Activated CD4-positive, alpha-beta T cell treated with anti-CD3 and anti-CD28 coated beads, Interleukin-2, amount 50 U/mL, for 24 hours (primary cell): ENCODE measurements around the gene PDLIM7.
"Not testable (repeated sequence)": the region's sequence is repeated elsewhere in the genome, so short reads cannot be mapped to it uniquely, and the experiment has no call there.

ENCODE experiments used
- DNase-seq, 2 donors: peaks; one replicate each; pipeline ENCODE4 v3.0.0-alpha.2; 2020; ENCODE audit warnings: low read depth in 1 of 2, low spot score in 1 of 2

The PDLIM7 gene, protein sequence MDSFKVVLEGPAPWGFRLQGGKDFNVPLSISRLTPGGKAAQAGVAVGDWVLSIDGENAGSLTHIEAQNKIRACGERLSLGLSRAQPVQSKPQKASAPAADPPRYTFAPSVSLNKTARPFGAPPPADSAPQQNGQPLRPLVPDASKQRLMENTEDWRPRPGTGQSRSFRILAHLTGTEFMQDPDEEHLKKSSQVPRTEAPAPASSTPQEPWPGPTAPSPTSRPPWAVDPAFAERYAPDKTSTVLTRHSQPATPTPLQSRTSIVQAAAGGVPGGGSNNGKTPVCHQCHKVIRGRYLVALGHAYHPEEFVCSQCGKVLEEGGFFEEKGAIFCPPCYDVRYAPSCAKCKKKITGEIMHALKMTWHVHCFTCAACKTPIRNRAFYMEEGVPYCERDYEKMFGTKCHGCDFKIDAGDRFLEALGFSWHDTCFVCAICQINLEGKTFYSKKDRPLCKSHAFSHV

DNA sequence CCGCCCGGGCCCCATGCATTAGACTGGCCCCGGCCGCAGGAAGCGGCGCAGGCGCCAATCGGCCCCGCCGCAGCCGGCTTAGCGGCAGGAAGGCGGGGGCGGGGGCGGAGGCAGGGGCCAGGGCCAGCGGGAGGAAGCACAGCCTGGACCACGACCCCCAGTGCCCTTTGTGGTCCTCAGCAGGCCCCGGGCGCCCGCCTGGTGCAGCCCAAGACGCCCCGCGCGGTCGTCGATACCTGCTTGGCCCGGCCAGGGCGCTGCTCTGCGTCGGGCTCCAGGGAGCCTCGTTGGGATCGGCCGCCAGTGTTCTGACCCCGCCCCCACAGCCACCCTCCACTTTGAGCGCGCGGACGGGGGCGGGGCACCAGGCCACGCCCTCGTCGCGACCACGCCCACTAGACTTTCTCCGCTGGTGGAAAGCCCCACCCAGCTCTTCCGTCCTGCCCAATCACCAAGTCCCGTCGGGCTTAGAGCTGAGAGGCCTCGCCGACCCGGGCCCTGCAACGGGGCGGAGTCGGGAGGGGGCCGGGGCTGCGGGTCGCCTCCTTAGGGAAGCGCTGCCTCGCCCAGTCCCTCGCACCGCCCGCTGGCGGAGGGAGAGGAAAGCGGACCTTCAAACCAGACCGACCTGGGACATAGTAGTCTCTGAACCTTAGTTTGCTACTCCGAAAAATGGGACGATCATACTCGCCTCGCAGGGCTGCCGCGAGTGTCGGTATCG is at the start of gene PDLIM7:
Gene PDLIM7 (minus strand): TSS at position 313 of the 721 bp plus-strand sequence. CDS start 1,092 bp downstream, outside the sequence.
- DNase-seq: peak; percentile 88 to 90

DNA sequence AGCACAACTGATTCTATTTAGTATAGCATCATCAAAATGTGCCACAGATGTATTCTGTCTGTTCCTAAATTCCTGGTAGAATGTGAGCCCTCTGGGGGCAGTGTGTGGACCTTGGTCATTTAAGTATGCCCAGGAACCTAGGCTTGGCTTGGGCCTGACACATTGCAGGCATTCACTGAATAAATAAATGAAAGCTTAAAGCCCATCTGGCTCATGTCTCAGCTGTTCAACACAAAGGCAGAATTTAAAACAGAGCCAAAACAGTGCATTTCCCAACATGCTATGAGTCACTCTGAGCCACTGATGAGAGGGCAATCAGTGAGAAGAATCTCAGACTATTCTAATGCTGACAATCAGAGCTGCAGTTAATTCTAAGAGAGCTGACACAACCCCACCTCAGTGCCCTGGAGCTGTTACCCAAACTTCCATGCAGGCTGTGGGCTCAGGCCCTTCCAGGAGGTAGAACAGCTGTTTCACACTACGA is 48.9 kb upstream of the PDLIM7 start:
- DNase-seq: no peak

DNA sequence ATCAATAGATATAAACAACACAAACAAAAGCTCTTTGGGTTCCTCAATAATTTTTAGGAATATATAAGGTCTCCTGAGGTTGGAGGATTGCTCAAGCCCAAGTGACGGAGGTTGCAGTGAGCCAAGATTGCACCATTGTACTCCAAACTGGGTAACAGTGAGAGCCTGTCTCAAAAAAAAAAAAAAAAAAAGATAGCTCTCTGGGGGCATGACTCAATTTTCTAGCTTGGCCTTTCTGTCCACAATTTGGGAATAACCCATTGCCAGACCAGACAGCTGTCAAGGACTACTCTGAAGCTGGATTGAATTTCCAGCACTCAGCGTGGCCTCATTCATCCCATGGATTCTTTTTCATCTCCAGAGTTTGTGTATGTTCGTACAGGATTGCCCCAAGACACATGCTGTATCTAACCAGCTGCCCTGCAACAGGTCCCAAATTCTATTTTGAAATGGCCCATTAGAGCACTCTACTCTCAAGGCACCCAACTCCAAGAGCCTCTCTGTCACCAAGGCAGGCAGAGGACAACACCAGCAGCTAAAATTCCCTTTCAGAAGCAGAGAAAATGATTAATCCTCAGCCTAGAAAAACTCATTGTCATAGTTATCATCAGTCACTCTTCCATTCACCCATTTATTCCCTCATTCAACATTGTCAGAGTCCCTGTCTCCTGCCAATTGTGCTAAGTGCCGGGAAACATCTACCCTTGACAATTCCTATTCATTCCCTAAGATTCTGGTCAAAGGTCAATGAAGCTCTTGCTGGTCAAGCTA is 48.3 kb upstream of the PDLIM7 start:
- DNase-seq: no peak

DNA sequence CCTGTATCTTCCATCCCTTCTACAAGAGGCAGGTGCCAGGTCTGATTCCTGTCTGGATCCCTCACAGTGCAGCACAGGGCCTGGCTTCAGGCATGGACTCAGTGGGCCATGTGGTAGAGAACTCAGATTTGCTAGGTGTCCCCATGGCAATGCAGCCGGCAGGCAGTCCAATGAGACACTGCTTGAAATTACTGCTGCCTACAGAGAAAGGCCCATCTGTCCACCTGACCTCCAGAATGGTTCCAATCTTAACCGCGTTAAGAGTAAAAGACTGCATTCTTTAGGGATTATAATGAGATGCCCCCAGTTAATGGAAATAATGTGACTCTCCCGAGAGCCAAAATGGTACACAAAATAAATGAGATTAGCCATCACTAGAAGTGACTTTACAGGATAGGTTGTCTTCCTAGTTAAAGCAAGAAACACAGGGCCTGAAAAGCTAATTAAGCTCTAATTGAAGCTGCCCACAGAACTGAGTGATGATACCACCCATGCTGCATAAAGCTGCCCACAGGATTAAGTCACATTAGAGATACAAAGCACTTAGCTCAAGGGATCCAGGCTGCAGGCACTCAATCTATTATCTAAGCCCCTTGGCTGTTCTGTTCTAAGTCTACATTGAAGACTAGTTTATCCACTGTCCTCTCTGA is 45.5 kb upstream of the PDLIM7 start:
- no peak for DNase-seq

DNA sequence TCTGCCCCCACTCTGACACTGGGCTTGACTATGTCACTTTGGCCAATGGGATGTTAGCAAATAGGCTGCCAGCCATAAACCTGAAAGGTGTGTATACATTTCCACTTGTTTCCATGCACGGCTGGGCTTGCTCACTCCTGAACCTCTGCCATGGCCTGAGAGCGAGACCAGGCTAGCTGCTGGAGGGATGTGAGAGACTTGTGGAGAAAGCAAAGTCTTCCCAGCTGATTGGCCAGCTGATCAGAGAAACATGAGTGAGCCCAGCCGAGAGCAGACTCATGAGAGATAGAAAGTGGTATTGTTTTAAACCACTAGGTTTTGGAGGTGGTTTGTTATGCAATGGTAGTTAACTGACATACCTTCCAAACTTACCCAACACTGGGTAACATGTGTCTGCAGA is 43.0 kb upstream of the PDLIM7 start:
- DNase-seq: no peak

DNA sequence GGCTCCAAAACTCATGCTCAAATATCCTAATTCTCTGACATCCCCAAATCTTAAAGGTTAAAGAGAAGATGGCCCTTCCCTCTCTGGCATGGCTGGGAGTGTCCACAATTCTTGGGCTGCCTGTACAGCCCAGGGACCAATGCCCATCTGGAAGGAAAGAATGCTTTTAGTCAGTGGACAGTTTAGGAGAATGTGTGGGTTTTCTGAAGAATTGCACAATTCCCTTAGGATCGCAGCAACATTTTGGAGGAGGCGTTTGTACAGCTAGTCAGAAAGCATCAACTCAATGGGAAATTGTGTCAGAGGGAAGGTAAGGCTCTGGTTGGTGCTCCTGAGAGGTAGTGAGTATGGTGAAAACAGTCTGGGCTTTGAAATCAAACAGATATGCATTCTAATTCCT is 42.0 kb upstream of the PDLIM7 start:
- no peak for DNase-seq

DNA sequence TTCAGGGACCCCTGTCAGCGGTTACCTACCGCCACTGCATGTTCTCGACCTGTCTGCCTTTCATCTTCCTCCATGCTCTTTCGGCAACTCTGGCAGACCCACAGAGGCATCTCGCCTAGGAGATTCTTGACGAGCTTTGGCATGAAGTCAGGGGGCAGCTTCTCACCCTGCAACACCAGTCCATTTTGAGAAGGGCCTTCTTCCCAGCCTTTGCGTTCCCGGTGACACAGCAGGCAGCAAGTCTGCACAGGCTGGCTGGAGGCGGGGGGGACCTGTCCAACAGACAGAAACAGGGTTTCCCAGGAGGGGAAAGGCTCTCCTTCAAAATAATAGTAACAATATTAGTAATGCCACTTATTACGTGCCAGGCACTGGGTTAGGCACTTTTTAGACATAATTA is 41.5 kb upstream of the PDLIM7 start:
- DNase-seq: no peak

DNA sequence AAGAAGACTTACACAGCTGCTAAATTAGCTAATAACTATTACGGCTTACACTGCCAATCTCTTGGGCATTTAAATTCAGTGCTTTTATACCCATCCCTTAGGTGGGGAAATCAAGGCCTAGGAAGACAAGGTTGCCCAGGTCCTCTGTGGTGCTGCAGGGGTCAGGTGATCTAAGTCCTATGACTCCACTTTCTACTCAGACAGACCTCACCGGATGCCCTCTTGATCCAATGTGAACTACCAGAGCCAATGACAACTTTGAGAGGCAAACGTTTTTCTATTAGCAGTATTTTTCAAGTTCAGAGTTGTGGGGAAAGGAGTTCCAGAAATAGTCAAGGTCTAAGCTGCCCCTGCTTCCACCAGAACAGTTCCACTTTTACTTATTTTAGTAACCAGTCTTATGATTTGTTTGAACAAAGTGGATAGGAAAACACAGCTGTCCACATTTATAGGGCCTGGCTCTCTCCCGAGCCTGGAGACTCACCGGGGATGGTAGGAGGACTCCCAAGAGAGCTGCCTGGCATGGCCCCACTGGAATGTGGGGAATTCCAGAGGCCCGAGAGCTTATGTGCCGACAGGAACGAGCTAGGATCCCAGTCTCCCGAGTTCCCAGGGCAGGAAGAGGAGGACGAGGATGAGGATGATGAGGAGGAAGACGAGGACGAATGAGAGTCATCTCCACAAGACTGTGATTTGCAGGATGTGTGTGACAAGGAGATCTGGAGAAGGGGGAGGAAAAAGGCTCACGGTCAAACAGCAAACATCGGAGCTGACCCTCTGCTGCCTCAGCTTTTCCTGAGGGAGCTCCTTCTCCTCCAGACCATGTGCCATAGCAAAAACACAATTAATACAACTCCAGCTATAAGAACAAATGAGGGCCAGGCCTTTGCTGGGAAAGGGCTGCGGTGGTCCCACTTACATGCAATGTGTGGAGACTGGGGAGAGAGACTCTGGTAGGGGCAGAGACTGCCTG is 40.3 kb upstream of the PDLIM7 start:
- no peak for DNase-seq

DNA sequence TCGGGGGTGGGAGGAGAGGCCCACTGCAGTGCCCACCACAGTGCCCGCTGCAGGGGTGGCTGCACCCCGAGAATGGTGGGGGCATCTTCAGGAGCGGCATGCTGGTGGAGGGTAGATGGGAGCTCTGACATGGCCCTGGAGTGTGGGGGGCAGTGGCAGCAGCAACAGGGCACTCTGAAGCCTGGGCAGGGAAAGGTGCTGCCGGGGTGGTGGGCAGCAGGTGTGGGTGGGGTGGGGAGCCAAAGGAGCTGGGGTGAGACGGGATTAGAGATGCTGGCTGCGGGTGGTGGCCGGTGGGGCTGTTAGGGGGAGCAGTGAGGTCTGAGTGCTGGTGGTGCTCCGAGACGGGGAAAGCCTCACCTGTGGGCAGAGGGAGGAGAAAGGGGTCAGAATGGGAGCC is 39.0 kb upstream of the PDLIM7 start:
- no peak for DNase-seq

DNA sequence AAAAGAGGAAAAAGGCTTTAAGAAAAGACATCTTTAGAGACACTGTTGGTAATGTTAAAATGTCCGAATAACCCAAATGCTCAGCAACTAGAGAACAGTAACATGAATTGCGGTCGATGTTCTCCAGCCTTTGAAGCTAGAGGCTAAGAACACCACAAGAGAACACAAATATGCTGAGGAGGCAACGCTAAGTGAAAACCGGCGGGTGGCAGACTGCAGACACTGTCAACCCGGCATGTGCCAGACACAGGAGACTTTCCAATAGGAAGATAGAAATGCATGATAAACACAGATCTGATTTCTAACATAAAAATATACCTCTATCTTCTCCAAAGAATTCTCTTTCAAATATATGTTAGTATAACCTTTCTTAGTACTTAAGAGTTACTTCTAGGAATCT is 37.7 kb upstream of the PDLIM7 start:
- DNase-seq: no peak

DNA sequence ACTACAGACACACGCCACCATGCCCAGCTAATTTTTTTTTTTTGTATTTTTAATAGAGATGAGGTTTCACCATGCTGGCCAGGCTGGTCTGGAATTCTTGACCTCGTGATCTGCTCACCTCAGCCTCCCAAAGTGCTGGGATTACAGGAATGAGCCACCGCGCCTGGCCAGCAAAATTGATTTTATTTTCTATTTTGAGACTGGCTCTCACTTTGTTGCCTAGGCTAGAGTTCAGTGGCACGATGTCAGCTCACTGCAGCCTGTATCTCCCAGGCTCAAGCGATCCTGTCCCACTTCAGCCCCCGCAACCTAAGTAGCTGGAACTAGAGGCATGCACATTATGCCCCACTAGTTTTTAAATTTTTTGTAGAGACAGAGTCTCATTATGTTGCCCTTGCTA is 37.0 kb upstream of the PDLIM7 start:
- DNase-seq: not testable (repeated sequence)

DNA sequence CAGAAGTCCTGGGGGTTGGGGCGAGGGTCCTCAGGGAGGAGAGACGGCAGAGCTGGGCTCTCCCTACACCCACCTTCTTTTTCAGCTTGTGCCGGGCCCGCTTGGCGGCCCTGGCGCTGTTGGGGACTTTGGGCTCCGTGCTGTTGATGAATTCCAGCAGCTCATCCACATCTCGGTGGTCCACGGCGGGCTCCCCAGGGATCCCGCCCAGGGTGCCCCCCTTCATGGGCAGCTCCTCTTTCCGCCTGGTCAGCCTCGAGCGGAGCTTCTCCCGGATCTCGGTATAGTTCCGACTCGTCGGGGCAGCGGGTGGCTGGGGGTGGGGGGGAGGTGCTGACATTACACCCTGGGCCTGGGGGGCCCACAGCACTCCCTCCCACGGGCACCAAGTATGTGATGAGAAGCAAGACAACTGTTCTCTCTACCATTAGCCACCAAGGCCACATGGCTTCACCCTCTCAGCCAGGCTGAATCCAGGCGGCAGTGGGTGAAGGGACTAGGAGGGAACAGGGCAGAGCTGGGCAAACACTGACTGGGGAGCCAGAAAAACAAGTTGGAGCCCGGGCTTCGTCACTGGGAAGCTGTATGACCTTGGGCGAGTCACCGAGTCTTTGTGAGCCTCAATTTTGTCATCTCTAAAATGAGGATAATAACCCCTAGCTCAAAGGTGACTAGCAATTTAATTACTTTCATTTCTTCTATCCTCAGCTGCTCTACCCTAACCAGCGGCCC is 34.0 kb upstream of the PDLIM7 start:
- no peak for DNase-seq

DNA sequence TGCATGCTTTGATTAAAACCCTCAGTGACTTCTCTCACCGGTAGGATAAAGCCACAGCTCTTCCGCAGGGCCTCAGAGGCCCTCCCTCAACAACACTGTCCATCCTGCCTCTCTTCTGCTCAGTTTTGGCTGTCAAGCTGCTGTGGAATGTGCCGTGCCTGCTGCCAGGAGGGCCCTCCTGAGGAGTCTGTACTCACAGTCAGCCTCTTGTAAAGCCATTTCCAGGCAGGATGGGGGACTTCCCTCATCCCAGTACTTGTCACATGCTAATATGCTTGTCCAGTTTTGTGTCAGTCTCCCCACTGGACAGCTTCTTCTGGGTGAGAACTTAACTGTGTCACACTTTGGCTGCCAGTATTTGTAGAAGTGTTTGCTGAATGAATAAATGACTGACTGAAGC is 33.2 kb upstream of the PDLIM7 start:
- no peak for DNase-seq

DNA sequence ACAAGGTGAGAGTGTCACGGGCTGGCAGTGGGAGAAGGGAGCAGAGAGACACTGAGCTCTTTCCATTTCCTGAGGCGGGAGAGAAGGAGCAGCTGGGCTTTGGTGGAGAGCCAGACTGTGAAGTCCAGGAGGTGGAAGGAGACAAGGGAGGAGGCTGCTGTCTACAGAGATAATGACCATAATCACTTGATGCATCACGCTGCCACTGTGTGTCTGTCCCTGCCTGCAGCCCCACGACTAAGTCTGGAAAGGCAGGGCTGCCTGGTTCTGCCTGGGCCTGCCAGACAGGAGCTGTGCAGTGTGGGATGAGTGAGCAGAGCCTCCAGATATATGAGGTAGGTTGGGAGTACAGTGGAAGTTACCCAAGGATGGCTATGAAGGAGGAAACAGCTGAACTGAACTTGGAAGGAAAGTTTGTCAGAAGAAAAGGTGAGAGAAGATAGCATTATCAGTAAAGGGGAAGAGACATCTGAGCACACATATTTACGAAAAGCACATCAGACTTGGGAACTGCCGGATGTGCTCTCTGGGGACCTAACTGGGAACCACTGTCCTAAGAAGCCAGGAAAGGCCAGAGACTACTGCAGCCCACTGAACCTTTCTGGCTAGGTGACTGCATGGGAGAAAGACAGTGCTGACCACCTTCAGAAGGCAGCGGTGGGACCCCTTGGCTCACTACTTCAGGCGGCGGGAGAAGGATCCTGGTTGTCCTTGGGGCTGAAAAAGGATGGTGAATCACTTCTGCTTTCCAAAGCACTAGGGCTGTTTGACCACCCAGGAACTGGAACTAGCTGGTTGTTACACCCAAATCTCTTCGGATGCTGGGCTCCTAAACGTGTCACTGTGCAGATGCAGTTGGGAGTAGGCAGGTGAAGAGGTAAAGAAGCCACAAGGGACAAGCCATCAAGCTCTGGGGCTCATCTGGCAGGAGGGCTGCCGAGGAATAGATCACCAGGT is 32.1 kb upstream of the PDLIM7 start:
- no peak for DNase-seq

DNA sequence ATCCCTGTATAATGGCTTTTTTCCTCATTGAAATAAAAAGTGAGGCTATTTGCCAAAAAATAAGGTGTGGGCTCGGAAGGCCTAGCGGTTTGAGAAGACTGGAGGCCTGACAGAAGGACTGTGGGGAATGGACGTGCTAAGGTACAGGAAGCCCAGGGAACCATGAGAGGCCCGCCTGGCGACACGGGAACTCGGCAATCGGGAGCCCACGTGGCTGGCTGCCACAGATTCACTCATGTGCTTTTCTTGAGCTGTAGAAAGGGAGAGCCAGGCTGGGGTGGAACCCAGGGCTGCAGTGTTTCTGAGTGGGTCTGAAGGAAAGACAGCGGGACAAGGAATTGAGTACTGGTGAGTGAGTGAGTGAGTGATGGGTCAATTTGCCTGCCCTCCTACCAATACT is 31.2 kb upstream of the PDLIM7 start:
- no peak for DNase-seq

DNA sequence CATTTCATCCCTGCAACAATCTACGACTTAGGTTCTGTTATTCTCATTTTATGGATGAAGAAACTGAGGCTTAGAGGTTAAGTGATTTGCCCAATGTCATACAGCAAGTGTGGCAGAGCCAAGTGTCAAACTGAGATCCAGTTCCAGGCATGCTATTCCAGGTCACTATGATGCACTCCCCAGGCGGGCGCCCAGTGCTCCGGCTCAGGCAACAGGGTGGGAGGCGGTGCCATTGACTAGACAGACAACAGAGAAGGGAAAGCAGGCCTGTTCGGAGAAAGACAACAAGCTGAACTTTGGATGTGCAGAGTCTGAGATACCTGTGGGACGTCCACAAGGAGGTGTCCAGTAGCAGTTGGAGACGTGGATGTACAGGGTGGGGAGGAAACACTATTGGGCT is 30.2 kb upstream of the PDLIM7 start:
- DNase-seq: no peak

DNA sequence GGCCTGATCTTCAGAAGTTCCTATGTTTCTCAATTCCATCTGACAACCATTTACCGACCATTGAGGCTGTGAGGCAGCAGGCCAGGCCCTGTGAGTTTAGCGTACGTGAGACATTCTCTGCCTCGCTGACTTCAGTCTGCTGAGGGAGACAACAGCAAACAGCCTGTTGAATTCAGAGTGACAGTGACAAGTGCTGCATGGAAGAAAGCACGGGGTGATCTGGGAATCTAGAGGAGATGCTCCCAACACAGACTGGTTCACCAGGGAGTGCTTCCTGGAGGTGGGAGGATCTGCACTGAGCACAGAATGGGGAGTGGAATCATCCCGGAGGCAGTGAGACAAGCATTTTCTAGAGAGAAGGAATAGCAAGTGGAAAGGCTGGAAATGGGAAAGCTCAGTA is 29.4 kb upstream of the PDLIM7 start:
- no peak for DNase-seq

DNA sequence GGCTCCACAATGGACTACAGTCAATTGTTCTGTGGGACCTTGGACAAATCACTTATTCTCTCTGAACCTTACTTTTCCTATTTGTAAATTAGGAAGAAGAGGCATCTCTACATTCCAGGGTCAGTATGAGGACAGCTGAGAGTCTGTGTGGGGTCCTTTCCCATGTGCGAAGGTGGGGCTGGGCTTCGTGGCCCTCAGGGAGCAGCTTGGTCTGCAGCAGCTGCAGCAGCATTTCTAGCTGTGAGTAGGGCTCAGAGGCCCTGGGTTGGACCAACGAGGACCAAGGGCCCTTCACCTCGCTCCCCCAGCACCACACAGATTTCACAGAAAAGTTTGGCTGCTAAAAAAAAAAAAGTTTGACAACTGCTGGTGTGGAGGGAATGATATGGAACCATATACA is 28.8 kb upstream of the PDLIM7 start:
- no peak for DNase-seq
